GM12891 (cell line): ENCODE results near the gene EPHB3.

Source experiments
- POLR2A ChIP-seq: IDR thresholded peaks from 2 replicates; pipeline ENCODE4 v1.6.1; 2011; ENCODE audit warnings: low read depth, low read length, control low read depth
- POLR2AphosphoS5 ChIP-seq: IDR thresholded peaks from 2 replicates; pipeline ENCODE4 v1.6.1; 2011; ENCODE audit warnings: low read depth, low read length, control low read depth
- SPI1 ChIP-seq: IDR thresholded peaks from 2 replicates; pipeline ENCODE4 v1.6.1; 2011; ENCODE audit warnings: low read depth, low read length, control low read depth

DNA sequence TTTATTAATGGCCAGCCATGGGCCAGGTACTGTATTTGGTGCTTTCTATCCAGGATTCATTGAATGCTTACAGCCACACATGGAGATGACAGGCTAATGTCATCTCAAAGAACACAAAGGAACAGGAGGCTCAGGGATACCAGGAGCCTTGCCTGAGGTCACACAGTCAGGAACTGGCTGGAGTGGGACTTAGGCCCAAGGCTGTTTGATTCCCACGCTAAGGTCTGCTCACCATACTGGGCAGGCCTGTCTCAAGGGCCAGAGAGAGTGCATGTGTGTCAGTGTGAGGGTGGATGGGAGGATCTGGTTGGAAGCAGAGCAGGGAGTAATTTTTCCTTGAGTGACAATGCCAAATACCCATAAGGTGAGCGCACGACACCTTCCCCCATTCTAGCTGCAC is 37.6 kb downstream of the EPHB3 start:
- TF ChIP-seq POLR2AphosphoS5 (no peak), POLR2A (no peak), SPI1 (no peak)
